Fibroblast of lung (primary cell): ENCODE results near the gene ZSWIM6. TPM values are rescaled to one million over a fixed set of nuclear protein-coding genes. Genes with fewer than 3 reads are reported as not detected.

ENCODE experiments used
- DNase-seq, 2 donors: peaks; one replicate each; pipeline versions ENCODE4 v3.0.0 to v3.0.0-alpha.2; 2010; ENCODE audit warnings: low read depth in 2 of 2
- H2AFZ ChIP-seq: 2 replicates; pipeline ENCODE4 v1.5.1; 2012; ENCODE audit warnings: low read length, control low read depth, inconsistent platforms
- H3K27ac ChIP-seq: 2 replicates; pipeline ENCODE4 v1.5.1; 2011; ENCODE audit warnings: low read length, control low read depth; ENCODE audit not compliant: insufficient read depth
- H3K27me3 ChIP-seq: 2 replicates; pipeline ENCODE4 v1.5.1; 2011; ENCODE audit warnings: mild to moderate bottlenecking, low read length; ENCODE audit not compliant: control insufficient read depth, insufficient read depth
- H3K36me3 ChIP-seq: 2 replicates; pipeline ENCODE4 v1.5.1; 2011; ENCODE audit warnings: low read length; ENCODE audit not compliant: control insufficient read depth, insufficient read depth
- H3K4me1 ChIP-seq: 2 replicates; pipeline ENCODE4 v1.5.1; 2011; ENCODE audit warnings: low read length; ENCODE audit not compliant: control insufficient read depth, insufficient read depth; ENCODE audit errors: extremely low read depth
- H3K4me2 ChIP-seq: 2 replicates; pipeline ENCODE4 v1.5.1; 2011; ENCODE audit warnings: low read length, control low read depth; ENCODE audit not compliant: insufficient read depth; ENCODE audit errors: extremely low read depth
- H3K4me3 ChIP-seq, 4 experiments: fragments of 200-600 bp in 1 of 4; sonication (generic) in 1 of 4; replicated peaks in 1 of 4; 2 replicates each; pipeline ENCODE4 v1.5.1; 2011 to 2016; ENCODE audit warnings: low read length in 4 of 4, low read depth in 3 of 4, mild to moderate bottlenecking in 3 of 4, control low read depth in 2 of 4, inconsistent platforms in 1 of 4, mixed read lengths in 1 of 4; ENCODE audit not compliant: insufficient read depth in 1 of 4; ENCODE audit errors: control extremely low read depth in 1 of 4
- H3K79me2 ChIP-seq: 2 replicates; pipeline ENCODE4 v1.5.1; 2012; ENCODE audit warnings: mild to moderate bottlenecking, low read length, inconsistent platforms; ENCODE audit not compliant: control insufficient read depth, insufficient read depth
- H3K9ac ChIP-seq: 2 replicates; pipeline ENCODE4 v1.5.1; 2011; ENCODE audit warnings: mild to moderate bottlenecking, low read length, control low read depth; ENCODE audit not compliant: insufficient read depth
- H3K9me3 ChIP-seq: 2 replicates; pipeline ENCODE4 v1.5.1; 2012; ENCODE audit warnings: low read depth, low read length; ENCODE audit not compliant: control insufficient read depth, insufficient read depth
- H4K20me1 ChIP-seq: 2 replicates; pipeline ENCODE4 v1.5.1; 2011; ENCODE audit warnings: low read length; ENCODE audit not compliant: control insufficient read depth, insufficient read depth; ENCODE audit errors: extremely low read depth
- EZH2 ChIP-seq: IDR thresholded peaks from 2 replicates; pipeline ENCODE4 v1.5.1; 2012; ENCODE audit warnings: low read length, control low read depth, mild to moderate bottlenecking; ENCODE audit errors: missing control alignments
- polyA plus RNA-seq, 2 donors: library from polyadenylated mRNA; depleted of rRNA in 1 of 2; stranded (reverse) in 1 of 2; unstranded in 1 of 2; fragments of >200 nt; gene quantifications; 2 replicates each; pipeline ENCODE4 v1.2.1, GENCODE V29; 2011 to 2012; ENCODE audit warnings: missing spikeins in 1 of 2
- total RNA-seq: library from RNA; depleted of rRNA; stranded (reverse); fragments of >200 nt; gene quantifications from 2 replicates; pipeline ENCODE4 v1.2.1, GENCODE V29; 2014
- TF ChIP-seq, protein P1 (sequence below), 2 donors: IDR thresholded peaks in 1 of 2; conservative IDR thresholded peaks in 1 of 2; 1 replicate in 1 of 2; 2 replicates in 1 of 2; pipeline ENCODE4 v1.5.1; 2011 to 2012; ENCODE audit warnings: low read length in 2 of 2, control low read depth in 1 of 2, inconsistent platforms in 1 of 2, low read depth in 1 of 2, mild to moderate bottlenecking in 1 of 2

ZSWIM6 gene
- total and polyA plus RNA-seq, 2 donors (not counting 1 experiment from before 2014, with no cell fraction given): 23.5 to 26.6 TPM

DNA sequence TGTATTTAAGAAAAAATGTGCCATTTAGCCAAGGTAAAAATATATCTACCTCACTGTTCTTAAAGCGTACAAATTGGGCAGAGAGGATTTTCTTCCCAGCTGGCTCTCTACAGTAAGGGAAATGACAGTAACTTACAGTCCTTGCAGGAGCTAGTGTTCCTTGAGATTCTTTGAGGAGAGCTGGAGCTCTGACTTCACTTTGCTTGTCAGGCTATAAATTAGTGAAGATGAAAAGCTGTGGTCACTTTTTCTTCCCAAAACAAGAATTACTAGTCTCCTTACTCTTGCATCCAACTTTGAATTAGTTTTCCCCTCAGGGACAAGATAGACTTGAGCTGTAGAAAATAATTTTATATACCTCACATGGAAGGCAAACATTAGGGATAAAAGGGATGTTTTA lies 129.9 kb downstream of the ZSWIM6 start:
- H3K9ac ChIP-seq: no peak overlapping the region
- peaks cover 82% of the 10 kb centered on the region for H3K79me2 ChIP-seq
- H4K20me1 ChIP-seq: peaks cover 10% of the 10 kb centered on the region
- H3K27ac ChIP-seq: no peak overlapping the region
- no peaks in the 10 kb centered on the region for H3K9me3 ChIP-seq
- no peak for DNase-seq
- no peak for TF ChIP-seq EZH2
- TF ChIP-seq, protein P1, sequence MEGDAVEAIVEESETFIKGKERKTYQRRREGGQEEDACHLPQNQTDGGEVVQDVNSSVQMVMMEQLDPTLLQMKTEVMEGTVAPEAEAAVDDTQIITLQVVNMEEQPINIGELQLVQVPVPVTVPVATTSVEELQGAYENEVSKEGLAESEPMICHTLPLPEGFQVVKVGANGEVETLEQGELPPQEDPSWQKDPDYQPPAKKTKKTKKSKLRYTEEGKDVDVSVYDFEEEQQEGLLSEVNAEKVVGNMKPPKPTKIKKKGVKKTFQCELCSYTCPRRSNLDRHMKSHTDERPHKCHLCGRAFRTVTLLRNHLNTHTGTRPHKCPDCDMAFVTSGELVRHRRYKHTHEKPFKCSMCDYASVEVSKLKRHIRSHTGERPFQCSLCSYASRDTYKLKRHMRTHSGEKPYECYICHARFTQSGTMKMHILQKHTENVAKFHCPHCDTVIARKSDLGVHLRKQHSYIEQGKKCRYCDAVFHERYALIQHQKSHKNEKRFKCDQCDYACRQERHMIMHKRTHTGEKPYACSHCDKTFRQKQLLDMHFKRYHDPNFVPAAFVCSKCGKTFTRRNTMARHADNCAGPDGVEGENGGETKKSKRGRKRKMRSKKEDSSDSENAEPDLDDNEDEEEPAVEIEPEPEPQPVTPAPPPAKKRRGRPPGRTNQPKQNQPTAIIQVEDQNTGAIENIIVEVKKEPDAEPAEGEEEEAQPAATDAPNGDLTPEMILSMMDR (conservative IDR thresholded peaks at IDR 0.05 in 1 of 2, IDR thresholded peaks at IDR 0.05 in 1 of 2; ENCODE audit: low read depth in 1 of 2, low read length in 2 of 2): no peak
- H2AFZ ChIP-seq: no peak overlapping the region
- H3K27me3 ChIP-seq: no peaks in the 10 kb centered on the region
- peaks cover 5% of the 10 kb centered on the region for H3K4me1 ChIP-seq
- no peak overlapping the region for H3K4me3 ChIP-seq
- H3K4me2 ChIP-seq: no peak overlapping the region
- no peaks in the 10 kb centered on the region for H3K36me3 ChIP-seq

DNA sequence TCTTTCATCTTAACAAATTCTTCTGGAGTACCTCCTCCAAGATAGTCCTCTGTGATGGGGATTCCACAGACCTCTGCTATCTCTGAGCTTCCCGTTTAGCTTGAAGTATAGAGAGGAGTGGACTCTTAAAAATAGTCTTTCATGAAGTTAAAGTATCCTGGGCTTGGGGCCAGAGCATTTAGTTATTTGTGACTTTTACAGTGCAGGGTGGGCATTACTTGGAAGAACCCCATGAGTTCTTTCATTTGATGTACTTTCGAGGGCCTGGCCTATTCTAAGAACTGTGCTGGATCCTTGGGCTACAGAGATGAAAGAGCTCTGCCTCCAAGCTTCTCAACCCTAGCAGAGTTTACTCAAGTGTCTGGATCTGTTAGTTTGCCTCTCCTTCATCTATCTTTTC lies 131.5 kb downstream of the ZSWIM6 start:
- Histone ChIP-seq H3K9ac (no peak overlapping the region), H4K20me1 (peaks cover 11% of the 10 kb centered on the region), H3K27ac (no peak overlapping the region), H3K79me2 (peaks cover 89% of the 10 kb centered on the region), H3K36me3 (no peaks in the 10 kb centered on the region), H2AFZ (no peak overlapping the region), H3K4me3 (no peak overlapping the region), H3K27me3 (no peaks in the 10 kb centered on the region), H3K4me1 (peaks cover 7% of the 10 kb centered on the region), H3K4me2 (no peak overlapping the region), H3K9me3 (no peaks in the 10 kb centered on the region)
- TF ChIP-seq, protein P1 (conservative IDR thresholded peaks at IDR 0.05 in 1 of 2, IDR thresholded peaks at IDR 0.05 in 1 of 2; ENCODE audit: low read depth in 1 of 2, low read length in 2 of 2): no peak
- no peak for TF ChIP-seq EZH2
- no peak for DNase-seq

DNA sequence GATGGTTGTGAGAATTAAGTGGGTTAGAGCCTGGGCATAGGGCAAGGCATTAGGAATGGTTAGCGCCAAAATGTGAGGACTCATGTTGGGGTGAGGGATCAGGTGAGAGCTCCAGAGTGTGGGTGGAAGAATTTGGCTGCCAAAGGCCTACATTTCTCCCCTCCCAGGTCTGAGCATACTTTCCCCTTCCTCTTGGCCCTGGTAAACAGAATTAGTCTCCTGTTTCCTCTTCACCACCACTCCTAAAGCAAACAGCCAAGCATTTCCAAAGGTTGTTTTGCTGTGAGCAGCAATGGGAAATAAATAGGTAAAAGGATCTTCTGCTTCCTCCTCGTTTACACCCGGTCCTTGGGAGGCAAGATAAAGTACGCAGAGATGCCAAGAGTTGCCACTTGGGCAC lies 132.5 kb downstream of the ZSWIM6 start:
- Histone ChIP-seq H3K36me3 (no peaks in the 10 kb centered on the region), H3K4me1 (peaks cover 7% of the 10 kb centered on the region), H3K4me2 (peak overlapping the region; percentile 5), H3K27me3 (no peaks in the 10 kb centered on the region), H3K9me3 (no peaks in the 10 kb centered on the region), H3K4me3 (no peak overlapping the region), H4K20me1 (peaks cover 12% of the 10 kb centered on the region), H2AFZ (no peak overlapping the region), H3K27ac (no peak overlapping the region), H3K9ac (no peak overlapping the region), H3K79me2 (peaks cover 89% of the 10 kb centered on the region)
- DNase-seq: no peak
- TF ChIP-seq, protein P1 (conservative IDR thresholded peaks at IDR 0.05 in 1 of 2, IDR thresholded peaks at IDR 0.05 in 1 of 2; ENCODE audit: low read depth in 1 of 2, low read length in 2 of 2): no peak
- TF ChIP-seq EZH2: no peak
